NCI-H2107 treated with DMSO at 0.1 percent for 48 hours (cell line): ENCODE data around the gene DOCK9.

Experiments
- DNase-seq: peaks from one replicate; lab custom pipeline; 2025; ENCODE audit not compliant: unreplicated experiment; lab: John Stamatoyannopoulos, UW

The DOCK9 gene

GRCh38 chr13:98801626-98802418, 176.0 kb downstream of the DOCK9 start:
- DNase-seq: no peak

DNA sequence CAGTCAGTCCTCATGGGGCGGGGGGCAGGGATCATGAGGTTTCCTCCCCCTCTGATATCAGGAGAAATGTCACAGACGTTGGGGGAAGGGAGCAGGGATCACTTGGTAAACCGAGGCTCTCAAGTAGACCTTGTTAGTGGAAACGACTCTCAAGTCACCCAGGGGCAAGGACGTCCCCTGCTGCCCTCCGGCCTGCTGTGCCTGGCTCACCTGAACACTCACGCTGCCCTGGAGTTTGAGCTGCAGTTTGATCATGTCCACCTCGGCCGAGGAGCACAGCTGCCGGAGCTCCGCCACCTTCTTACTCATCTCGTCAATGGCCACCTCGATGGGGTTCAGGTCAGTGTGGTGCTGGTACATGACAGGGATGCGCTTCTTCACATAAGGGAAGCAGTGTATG, 177.8 kb downstream of the DOCK9 start:
- no peak for DNase-seq

- no peak for DNase-seq
Measured at GRCh38 chr13:98798849-98799645, 178.8 kb downstream of the DOCK9 start.

- peak; percentile 12 for DNase-seq
Measured at GRCh38 chr13:98797456-98797855, 180.4 kb downstream of the DOCK9 start.

DNA sequence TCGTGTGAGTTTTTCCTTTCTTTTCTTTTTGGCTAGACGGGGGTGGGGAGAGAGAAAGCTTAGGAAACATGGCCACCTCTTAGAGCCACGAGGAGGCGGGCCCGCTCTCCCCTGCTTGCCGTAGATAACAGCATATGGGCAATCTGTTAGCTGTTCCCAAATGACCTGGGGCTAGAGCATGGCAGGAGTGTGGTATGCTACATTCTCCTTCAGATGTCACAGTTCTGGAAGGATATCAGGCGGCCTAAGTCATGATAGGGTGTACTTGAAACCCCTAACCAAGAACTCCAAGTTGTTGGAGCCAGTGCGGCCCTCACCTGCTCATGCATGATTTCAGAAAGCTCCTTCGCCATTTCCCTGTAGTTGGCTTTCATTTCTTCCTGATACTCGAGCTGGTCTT, 181.1 kb downstream of the DOCK9 start:
- no peak for DNase-seq

GRCh38 chr13:98796191-98796590, 181.7 kb downstream of the DOCK9 start:
- DNase-seq: no peak

DNA sequence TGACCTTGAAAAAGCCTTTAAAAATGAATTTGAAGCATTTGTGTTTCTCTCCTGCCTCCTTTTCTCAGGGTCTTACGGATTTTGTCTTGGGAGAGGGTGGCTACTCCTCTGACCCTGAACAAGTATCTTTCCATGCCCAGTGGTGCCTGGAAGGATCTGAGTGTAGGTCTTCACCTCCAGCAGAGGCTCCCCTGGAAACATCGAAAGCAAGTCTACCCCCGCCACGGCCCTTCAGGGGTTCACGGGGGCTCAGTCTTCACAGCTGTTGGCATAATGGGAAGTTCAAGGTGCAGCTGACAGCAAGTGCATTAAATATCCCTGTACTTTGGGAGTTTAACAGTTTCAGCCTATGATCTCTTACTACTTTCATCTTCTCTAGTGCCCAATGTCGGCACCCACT, 182.6 kb downstream of the DOCK9 start:
- no peak for DNase-seq

- DNase-seq: no peak
Measured at GRCh38 chr13:98794498-98794897, 183.4 kb downstream of the DOCK9 start.

GRCh38 chr13:98792785-98793495, 184.9 kb downstream of the DOCK9 start:
- no peak for DNase-seq

DNA sequence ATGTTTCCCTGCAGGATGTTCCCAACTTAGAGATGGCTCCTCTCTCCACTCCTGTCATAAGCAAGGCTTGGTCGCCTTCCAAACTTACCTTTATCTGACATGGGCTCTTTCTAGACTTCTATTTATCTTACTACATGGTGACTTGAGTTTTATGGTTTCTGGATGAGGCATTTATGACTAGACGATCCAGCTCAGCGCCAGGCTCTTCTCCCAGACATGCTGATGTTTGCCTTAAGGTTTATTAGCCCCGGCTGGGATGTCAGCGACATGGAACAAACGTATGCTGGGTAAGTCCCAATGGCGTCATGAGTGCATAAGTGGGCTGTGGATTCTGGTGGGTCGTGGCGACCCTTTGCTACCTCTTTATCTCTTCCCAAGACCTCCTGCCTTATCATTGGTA, 185.5 kb downstream of the DOCK9 start:
- no peak for DNase-seq

- DNase-seq: no peak
Measured at GRCh38 chr13:98791611-98792010, 186.3 kb downstream of the DOCK9 start.

GRCh38 chr13:98787996-98788395, 189.9 kb downstream of the DOCK9 start:
- DNase-seq: no peak

DNA sequence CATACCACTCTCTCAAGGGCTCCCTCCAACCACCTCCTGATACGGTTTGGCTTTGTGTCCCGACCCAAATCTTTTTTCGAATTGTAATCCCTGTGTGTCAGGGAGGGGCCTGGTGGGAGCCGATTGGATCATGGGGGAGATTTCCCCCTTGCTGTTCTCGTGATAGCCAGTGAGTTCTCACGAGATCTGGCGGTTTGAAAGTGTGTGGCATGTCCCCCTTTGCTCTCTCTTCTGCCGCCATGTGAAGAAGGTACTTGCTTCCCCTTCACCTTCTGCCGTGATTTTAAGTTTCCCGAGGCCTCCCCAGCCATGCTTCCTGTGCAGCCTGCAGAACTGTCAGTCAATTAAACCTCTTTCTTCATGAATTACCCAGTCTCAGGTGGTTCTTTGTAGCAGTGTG, 190.7 kb downstream of the DOCK9 start:
- DNase-seq: no peak

- DNase-seq: no peak
Measured at GRCh38 chr13:98786023-98786422, 191.8 kb downstream of the DOCK9 start.

- peak; percentile 31 for DNase-seq
Measured at GRCh38 chr13:98785405-98785804, 192.5 kb downstream of the DOCK9 start.

DNA sequence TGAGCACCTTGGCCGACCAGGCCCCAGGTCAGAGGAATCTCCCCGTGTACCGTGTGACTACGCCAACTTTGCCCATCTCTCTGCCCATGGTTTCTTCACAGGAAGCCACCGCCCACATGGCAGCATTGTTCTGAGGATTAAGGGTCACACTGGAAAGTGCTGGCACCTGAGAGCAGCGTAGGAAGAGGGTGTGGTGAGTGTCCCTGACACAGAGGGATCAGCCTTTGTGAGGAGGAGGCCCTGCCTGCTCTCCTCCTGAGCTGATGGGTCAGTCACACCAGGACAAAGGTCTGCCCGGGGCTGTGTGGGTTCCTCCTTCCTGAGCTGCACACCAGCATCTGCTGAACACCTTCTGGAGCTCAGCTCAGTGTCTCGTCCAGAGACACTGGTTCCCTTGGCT, 193.2 kb downstream of the DOCK9 start:
- DNase-seq: no peak

DNA sequence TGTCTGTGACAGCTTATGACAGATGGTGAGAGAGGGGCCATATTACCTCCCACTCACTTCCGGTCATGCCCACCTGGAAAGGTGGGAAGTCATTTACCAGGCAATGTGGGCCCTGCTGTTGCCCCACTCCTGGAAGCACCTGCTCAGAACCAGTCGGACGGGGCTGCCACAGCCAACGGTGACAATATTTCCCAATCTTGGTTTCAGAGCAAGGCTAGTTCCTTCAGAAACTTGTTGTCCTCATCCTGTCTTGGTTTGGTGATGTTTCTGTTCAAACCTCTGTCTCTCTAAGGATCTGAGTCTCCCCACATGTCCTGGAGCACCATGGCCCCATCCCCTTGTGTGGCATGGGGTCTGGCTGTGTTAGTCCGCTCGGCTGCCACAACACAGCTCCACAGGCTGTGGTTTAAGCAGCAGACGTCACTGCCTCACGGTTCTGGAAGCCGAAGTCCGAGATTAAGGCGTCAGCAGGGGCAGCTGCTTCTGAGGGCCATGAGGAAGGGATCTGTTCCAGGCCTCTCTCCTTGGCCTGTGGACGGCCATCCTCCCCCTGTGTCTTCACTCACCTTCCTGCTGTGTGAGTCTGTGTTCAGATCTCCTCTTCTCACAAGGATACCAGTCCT, 193.9 kb downstream of the DOCK9 start:
- DNase-seq: no peak

- no peak for DNase-seq
Measured at GRCh38 chr13:98782654-98783053, 195.2 kb downstream of the DOCK9 start.

GRCh38 chr13:98781905-98782304, 196.0 kb downstream of the DOCK9 start:
- no peak for DNase-seq

- DNase-seq: no peak
Measured at GRCh38 chr13:98781470-98781869, 196.4 kb downstream of the DOCK9 start.

DNA sequence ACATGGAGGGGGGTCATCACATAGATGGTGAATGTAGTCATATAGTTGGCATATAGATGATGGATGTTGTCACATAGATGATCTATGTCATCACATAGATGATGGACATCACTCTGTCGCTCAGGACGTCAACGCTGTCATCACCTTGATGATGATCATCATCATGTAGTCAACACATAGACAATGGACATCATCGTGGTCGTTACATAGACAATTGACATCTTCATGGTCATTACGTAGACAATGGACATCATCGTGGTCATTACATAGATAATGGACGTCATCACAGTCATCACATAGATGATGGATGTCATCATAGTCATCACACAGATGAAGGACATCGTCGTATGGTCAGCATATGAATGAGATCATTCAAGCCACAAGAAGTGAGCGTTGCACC, 196.8 kb downstream of the DOCK9 start:
- no peak for DNase-seq
